GM10248 (cell line): ENCODE measurements around the gene HOXC10.

Experiments
- CTCF ChIA-PET: fragments of 300-600 bp; sonication (Branson Sonifier 250); formaldehyde crosslinking; extraction: SDS; loops from one replicate; lab custom pipeline; 2021; ENCODE audit warnings: antibody characterized with exemption; lab: Yijun Ruan, JAX
- POLR2A ChIA-PET: fragments of 350-650 bp; sonication (Branson Sonifier 250); formaldehyde crosslinking; extraction: SDS; loops from one replicate; lab custom pipeline; 2020; ENCODE audit warnings: antibody characterized with exemption; lab: Yijun Ruan, JAX
- DNase-seq: peaks from one replicate; pipeline ENCODE4 v3.0.0; 2012; ENCODE audit errors: extremely low spot score
- CTCF ChIP-seq: IDR thresholded peaks from 2 replicates; pipeline ENCODE4 v1.5.1; 2012; ENCODE audit warnings: mild to moderate bottlenecking, low read depth; ENCODE audit errors: extremely low read depth, missing control alignments, control extremely low read depth

HOXC10 gene

GRCh38 chr12:53972722-53973235, 12.2 kb upstream of the HOXC10 start, which contains the start of gene HOXC11:
TSS of gene HOXC11 (plus strand) at chr12:53973126. CDS start at chr12:53973242, 116 bp downstream.
- no peak for DNase-seq
- POLR2A ChIA-PET = no interaction called here
- CTCF ChIA-PET = interaction anchor here (2.9 kb wide), 1 partner anchor 234 kb away, joined by 8 read pairs; no protein-coding TSS in a partner anchor
- no peak for TF ChIP-seq CTCF

- POLR2A ChIA-PET = no interaction called here
- TF ChIP-seq CTCF = no peak
- CTCF ChIA-PET = interaction anchor here (2.9 kb wide), 1 partner anchor 234 kb away, joined by 8 read pairs; no protein-coding TSS in a partner anchor
- no peak for DNase-seq
These were observed 11.5 kb upstream of the HOXC10 start for GRCh38 chr12:53973236-53974042.

GRCh38 chr12:53974084-53975063, 10.6 kb upstream of the HOXC10 start, which contains the start of gene HOTAIR:
TSS of gene HOTAIR (minus strand) at chr12:53974954.
- peak; percentile 58 for DNase-seq
- TF ChIP-seq CTCF = no peak
- ChIA-PET CTCF (interaction anchor here (1.2 kb wide), 1 partner anchor 14 kb away, joined by 4 read pairs; no protein-coding TSS in a partner anchor), POLR2A (no interaction called here)

GRCh38 chr12:53975064-53975471, 9.9 kb upstream of the HOXC10 start:
- POLR2A ChIA-PET = no interaction called here
- no peak for TF ChIP-seq CTCF
- CTCF ChIA-PET = interaction anchor here (1.2 kb wide), 1 partner anchor 13 kb away, joined by 4 read pairs; no protein-coding TSS in a partner anchor
- DNase-seq = no peak

- ChIA-PET POLR2A (no interaction called here), CTCF (interaction anchor here (0.9 to 2.0 kb wide), 4 partner anchors 12 to 225 kb away, joined by 3 to 4 read pairs (median 4); no protein-coding TSS in a partner anchor)
- TF ChIP-seq CTCF = no peak
- no peak for DNase-seq
These were observed 9.3 kb upstream of the HOXC10 start for GRCh38 chr12:53975479-53976152.
